GOT3 (cell line): ENCODE results near the gene OR6C2.
"Not testable (repeated sequence)": the region's sequence is repeated elsewhere in the genome, so short reads cannot be mapped to it uniquely, and the experiment has no call there.

Experiments
- DNase-seq: peaks from one replicate; lab custom pipeline; 2025; ENCODE audit warnings: mixed read lengths; lab: John Stamatoyannopoulos, UW

Gene OR6C2

GRCh38 chr12:55472264-55472663 is 28.4 kb downstream of the OR6C2 start:
- DNase-seq, result no peak

- not testable (repeated sequence) for DNase-seq
These were observed 35.3 kb downstream of the OR6C2 start for GRCh38 chr12:55479136-55479535.

GRCh38 chr12:55484284-55484683 is 40.4 kb downstream of the OR6C2 start:
- not testable (repeated sequence) for DNase-seq

- no peak for DNase-seq
These were observed 48.2 kb downstream of the OR6C2 start, which contains the start of gene OR6C68 for GRCh38 chr12:55492078-55492477. Gene OR6C68 (plus strand): TSS chr12:55492378. CDS start chr12:55492378, 0 bp downstream.

- DNase-seq, result no peak
These were observed 51.6 kb downstream of the OR6C2 start for GRCh38 chr12:55495490-55495889.

- no peak for DNase-seq
These were observed 55.4 kb downstream of the OR6C2 start for GRCh38 chr12:55499231-55499630.

GRCh38 chr12:55499810-55500252 is 56.0 kb downstream of the OR6C2 start:
- no peak for DNase-seq

- no peak for DNase-seq
These were observed 57.7 kb downstream of the OR6C2 start for GRCh38 chr12:55501601-55502000.
